GM19238 (cell line): ENCODE measurements around the gene THTPA.
"Not testable (repeated sequence)": the region's sequence is repeated elsewhere in the genome, so short reads cannot be mapped to it uniquely, and the experiment has no call there.

Experiments
- DNase-seq: peaks from one replicate; pipeline ENCODE4 v3.0.0; 2011; ENCODE audit warnings: low spot score; ENCODE audit not compliant: insufficient read length

Gene THTPA

DNA sequence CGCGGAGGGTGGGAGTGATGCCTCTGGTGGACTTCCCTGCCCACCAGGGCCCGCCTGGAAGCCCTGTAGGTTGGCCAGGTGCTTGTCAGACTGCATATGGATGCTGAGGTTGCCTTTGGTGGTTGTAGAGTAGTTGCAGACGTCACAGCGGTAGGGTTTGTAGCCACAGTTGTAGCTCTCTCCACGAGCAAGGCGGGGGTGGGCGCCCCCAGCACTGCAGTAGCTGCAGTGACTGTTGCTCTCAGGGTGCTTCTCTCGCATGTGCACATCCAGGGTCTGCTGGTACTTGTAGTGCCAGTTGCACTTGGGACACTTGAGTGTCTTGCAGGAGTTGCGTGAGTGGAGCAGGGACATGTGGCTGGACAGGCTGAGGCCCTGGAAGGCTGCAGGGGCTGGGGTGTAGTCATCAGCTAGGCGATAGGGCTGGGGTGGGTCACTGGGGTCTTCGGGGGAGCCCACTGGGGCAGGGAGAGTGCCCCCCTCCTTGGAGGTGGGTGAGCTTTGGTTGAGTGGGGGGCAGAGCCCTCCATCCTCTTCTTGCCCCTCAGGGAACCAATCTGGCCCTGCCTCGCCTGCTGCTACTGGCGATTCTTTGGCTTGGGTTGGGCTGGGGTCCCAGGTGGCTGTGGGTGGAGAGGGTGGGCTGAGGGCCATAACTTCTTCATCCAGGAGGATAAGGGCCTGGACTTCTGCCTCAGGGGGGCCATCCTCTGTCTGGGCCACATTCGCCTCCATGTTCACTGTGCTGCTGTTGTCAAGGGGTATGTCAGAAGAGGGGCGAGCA is 22.2 kb upstream of the THTPA start:
- no peak for DNase-seq

DNA sequence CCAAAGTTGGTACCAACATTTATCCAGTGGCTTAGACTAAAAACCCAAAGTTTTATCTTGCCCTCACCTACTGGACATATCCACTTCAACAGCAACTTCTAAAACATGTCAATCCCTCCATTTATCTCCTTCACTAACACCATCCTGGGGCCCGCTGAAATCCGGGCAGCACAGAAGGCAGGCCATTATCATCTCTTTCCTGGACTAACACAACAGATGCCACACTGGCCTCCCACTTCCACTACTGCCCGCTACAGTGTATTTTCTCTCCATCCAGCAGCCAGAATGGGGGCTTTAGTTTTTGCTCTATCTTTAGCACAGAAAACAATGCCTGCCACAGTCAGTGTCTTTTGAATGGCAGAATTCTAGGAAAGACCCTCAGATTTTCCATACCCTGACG is 20.1 kb upstream of the THTPA start:
- no peak for DNase-seq

DNA sequence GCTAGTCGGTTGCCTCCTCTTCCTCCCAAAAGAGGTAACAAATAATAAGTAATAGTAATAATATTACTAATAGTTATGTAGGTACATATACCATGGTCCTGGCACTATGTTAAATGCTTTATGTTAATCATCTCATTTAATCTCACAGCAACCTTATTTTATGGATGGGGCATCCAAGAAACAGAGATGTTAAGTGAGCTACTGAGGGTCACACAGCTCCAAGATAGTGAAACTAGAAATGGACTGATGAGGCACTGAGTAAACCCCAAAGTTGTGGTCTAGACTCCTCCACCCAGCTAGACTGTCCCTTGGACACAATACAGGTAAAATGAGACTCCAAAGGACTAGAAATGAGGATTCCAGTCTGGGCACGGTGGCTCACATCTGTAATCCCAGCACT is 19.6 kb upstream of the THTPA start:
- DNase-seq: no peak

DNA sequence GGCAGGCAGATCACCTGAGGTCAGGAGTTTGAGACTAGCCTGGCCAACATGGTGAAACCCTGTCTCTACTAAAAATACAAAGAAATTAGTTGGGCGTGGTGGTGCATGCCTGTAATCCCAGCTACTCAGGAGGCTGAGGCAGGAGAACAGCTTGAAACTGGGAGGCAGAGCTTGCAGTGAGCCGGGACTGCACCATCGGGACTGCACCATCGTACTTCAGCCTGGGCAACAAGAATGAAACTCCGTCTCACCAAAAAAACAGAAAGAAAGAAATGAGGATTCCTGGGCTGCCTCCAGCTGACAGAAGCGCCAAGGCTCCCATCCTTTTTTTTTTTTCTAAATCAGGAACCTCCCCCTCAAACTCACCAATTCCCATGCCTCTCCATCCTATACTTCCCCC is 19.2 kb upstream of the THTPA start:
- DNase-seq: not testable (repeated sequence)

DNA sequence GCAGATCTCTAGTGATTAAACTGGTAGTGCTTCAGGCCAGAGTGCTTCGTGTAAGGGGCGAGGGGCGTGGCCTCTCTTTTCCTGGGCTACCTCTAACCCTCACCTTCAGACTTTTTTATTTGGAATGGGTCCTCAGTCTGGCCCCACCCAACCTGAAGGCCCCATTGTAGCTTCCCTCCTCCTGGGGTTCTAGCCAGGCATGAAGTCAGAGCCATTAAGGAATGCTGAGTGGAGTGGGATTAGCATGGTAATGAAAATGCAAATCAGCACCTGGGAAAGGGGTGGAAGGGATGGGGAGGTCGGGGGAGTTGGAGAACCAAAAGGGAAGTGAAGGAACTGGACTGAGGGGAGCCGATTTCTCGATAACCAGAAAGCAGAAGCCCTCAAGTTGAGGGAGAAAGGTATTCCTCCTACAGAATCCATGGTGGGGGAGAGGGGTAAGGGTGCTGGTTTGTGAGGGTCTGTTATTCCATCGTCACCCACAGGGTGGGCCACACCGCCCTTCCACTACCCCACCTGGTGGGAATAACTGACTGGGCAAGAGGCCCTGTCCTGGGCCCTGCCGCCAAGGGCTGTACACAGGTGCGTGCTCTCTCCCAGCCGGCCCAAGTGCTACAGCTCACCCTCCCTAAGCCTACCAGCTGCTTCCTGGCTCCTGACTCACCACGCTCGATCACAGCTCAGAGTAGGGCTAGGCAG is 18.6 kb upstream of the THTPA start:
- DNase-seq: no peak

DNA sequence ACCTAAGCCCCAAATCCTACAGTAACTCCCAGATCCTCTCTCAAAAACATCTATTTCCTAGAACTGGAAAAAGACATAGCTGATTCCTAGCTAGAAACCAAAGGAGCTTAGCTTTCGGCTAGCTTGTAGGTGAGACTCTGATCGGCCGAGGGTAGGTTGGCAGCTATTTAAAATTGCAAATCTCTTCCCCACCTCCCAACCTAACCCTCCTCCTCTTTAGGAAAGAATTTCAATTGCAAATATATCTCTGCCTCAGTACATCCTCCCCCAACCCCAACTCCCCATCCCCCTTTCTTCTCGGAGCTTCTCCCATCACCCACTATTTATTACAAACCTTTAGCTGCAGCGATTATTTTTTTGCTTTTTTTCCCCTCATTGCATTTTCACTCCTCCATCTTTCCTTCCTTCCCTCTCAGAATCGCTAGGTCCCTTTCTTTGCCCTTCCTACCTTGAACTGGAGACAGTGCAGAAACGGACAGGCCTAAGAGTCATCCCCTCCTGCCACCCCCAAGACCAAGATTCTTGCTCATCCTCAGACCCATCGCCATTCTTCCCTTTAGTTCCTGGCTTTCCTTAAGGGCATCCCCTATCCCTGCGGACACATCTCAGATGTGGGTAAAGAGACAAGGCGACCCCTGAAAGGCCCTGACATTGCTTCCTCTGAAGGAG is 17.9 kb upstream of the THTPA start:
- no peak for DNase-seq

DNA sequence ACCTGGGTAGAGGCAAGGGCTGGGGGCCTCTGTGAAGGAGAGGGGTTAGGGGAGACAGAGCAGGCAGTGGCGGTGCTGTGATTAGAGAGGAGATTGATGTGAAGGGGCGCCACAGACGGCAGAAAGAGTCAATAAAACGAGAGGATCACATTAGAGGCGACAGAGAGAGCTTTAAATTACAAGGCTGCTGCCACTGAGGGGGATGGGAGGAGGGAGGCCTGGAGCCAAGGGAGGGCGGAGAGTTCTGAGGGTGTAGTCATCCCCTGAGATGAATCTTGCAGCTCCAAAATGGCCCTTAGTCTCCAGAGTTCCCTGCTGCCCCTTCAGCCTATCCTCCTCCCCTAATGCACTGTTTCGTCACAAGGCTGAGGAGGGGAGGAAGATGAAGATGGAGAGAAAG is 17.3 kb upstream of the THTPA start:
- no peak for DNase-seq

DNA sequence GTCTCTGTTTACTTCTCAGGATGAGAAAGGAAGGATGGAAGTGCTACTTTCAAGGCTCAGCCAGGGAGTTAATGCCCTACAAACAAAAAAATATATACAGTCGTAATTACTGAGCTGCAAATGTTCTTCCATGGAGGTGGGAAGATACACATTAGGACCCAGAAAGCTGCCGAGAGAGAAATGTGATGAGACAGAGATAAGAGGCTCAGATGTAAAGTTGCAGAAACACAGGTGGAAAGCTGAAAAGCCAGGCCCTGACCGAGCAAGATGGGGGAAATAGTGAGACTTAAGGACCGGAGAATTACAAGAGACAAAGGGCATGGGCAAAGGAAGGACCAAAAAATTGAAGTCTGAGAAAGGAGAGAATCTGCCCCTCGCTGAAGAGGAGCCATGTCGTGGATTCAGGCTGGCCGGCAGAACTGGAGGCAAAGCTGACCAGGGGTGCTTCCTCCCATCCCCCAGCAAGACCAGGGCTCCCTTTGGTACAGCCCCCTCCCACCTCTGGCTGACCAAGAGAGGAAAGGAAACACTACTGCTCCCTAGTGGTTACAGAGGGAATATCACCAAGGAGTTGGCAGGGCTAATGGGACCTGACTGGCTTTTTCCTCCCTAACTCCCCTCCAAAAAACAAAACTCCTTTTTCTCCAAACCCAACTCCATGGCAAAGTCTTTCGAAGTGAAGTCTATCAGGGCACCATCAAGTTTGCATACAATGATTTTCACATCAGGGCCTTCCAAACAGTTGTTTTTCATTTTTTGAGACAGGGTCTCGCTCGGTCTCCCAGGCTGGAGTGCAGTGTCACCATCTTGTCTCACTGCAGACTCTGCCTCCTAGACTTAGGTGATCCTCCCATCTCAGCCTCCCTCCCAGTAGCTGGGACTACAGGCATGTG is 16.6 kb upstream of the THTPA start:
- DNase-seq: peak; percentile 65

DNA sequence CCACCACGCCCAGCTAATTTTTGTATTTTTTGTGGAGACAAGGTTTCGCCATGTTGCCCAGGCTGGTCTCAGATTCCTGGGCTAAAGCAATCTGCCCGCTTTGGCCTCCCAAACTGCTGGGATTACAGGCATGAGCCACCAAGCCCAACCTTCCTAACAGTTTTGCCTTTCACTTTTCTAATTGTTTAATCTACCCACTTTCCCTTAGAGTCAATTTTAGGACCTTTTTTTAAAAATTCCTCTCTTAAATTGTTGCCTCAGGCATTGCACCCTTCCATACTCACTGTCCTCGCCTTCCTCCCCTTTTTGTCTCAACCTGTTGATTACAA is 16.0 kb upstream of the THTPA start:
- no peak for DNase-seq

DNA sequence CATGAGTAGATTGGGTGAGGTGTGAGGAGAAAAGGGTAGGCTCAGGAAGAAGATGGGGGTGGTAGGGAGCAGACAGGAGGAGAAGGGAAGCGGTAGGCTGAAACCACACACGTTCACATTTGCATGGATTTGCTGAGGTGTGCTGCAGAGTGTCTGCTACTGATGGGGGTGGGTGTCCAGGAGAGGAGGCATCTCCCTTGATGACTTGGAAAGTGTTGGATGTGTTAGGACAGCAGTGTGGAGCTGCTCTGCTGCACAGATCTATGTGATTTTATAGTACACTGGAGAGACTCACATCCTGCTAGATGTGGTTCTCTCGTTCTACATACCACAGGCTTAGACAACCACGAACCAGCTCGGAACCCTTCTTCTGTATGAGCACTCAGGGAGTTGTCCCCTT is 13.8 kb upstream of the THTPA start:
- DNase-seq: no peak

DNA sequence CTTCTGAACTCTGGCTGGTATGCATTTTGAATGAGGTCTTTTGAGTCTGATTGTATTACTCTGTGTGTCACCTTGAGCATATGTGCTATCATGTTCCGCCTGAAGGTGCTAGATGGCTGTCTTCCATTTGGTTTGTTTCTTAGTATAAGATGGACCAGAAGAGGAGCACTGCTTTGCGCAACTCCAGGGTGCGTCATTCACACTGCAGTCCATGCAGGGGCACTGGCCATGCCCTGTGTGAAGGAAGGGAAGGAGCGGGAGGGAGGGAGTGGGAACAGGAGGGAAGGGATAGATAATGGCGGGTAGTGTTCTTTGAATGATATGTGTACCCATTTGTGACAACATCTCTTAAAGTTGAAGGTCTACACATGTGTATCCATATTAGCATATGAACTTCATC is 12.7 kb upstream of the THTPA start:
- DNase-seq: no peak

DNA sequence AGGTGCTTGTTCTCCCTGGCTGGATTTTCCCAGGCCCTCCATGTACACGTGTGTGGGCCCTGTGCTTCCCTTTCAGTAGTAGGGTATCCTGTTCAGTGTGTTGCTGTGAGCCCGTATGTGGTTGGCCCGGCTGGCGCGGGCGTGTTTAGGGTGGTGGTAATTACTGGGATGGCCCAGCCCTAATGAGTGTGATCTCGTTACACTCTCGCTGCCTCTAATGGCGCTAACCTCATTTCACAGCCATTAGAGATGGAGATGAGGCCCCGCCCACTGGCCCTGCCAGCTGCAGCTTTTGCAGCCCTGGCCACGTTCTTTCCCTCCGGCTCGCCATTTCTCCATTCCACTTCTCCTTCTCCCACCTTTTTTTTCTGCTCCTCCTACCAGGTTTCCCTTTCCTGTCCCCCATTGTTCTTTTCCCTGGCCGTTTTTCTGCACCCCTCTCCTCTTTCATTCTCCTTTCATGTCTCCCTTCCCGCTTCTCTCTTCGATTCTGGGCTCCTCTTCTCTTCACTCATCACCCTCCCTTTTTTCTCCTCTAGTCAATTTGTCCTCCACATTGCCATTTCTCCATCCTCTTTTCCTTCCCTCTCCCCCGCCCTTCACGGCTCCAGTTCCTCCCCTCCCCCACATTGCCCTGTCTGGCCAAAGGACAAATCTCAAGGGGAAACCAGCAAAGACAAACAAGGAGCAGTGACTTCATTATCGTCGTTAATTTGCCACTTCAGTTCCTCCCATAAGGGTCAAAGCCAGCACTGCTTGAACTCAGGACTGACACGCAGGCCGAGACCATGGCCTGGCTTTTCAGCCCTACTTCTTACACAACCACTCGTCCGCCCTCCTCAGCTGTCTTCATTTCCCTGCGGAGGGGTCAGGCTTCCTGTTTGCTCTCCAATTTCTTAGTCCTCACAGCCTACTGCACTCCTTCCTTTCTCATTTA is 11.3 kb upstream of the THTPA start:
- DNase-seq: no peak

DNA sequence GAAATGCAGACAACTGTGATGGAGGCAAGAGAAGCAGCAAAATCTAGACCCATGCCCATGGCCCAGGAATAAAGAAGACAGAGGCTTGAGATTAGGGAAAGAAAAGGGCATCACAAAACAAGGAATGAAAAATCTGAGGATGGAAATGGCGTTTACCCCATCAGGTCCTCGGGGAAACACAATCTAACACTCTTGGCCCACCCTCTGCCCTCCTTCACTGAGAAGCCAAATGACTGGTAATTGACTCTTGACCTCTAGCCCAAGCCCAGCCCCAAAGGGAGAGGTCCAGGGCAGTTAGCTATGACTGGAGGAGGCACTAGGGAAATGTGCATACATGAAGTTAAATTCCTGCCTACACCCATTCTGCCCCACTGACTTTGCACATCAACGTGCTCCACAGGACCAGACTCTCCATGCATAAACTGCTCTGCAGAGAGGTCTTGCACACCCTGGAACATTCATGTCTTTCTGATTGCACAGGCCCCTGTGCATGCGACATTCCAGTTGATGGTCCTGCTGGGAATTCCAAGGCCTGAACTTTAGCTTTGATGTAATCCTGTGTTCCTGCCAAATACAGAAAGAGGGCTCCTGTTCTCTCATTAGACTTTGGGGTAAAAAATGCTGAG is 10.2 kb upstream of the THTPA start:
- no peak for DNase-seq

DNA sequence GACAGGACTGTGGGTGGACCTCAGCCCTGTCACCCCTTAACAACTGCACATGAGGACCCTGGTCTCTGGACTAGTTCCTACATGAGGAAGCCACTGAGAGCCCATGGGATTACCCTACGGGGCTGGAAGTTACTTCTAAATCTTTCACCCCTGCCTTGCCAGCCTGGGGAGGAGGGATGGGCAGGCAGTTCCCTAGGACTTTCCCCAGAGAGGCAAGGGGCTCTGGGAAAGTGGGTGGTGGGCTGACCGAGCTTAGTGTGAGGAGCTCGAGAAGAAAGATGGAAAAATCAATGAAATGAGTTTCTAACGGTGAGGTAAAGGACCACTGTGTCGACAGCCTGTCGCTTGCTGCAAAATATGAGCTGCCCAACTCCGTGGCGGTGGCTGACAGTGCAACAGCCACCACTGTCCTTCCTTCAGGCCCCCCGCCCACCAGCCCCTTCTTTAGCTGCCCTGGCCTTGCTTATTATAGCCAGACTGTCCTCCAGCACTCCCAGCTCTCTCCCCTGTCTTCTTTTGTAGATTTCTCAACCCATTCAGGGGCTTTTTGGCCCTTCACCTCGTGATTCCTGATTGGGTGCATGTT is 9.5 kb upstream of the THTPA start:
- no peak for DNase-seq

DNA sequence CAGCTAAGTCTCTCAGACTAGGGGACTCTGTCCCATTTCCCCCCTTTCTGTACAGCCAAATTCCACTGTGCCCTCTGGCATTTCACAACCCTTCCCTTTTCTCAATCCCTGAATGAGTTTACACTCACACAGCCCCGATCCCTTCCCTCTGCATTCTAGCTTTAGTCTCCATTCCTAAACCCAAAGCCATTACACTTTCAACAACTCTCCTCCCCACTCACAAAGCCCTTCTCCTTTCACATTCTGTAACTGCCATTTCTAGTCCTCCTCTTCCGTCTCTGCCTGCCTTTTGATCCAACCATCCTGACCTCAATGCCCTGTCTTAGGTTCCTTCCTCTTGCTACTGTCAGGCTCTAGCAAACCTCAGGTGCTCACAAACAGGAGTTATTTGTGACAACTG is 8.1 kb upstream of the THTPA start:
- no peak for DNase-seq

DNA sequence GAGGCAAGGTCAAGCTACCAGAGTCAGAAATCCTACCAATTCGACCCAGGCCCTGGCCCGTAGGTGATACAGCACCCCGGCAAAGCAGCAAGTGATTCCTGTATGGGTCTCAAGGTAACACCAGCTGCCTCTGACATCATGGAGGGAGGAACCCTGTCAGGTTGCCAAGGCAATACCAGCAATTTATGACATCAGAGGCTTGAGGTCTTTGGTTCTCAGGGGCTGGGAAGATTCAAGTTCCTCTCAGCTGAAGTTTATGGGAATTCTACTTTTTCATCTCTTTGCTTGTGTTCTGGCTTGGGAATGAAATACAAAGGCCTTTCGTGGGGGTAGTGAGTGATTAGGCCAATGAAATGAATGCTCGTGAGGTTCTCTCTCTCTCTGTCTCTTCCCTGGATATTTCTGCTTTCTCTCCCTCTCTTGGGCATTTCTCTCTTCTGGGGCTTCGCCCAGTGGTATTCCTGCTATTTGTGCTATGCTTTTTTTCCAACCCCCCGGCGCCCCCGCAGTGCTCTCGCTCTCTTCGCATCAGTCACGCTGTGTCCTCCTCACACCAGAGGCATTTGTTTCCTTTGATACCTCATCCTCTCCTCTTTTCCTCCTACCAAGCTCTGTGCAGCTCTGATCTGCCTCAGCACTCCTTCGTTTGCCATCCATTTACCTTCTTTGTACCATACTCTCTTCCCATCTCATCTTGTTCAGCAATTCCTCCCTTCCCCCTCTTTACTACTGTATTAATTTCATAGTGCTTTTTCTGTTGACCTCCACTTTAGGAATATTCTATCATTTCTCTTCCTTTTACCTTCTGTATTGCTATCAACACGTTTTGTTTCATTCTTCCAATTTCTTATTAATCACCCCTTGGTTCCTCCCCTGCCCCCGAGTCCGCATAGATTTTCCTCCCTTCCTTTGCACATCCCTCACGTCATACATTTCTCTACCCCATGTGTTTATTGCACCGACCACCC is 7.4 kb upstream of the THTPA start:
- DNase-seq: no peak

DNA sequence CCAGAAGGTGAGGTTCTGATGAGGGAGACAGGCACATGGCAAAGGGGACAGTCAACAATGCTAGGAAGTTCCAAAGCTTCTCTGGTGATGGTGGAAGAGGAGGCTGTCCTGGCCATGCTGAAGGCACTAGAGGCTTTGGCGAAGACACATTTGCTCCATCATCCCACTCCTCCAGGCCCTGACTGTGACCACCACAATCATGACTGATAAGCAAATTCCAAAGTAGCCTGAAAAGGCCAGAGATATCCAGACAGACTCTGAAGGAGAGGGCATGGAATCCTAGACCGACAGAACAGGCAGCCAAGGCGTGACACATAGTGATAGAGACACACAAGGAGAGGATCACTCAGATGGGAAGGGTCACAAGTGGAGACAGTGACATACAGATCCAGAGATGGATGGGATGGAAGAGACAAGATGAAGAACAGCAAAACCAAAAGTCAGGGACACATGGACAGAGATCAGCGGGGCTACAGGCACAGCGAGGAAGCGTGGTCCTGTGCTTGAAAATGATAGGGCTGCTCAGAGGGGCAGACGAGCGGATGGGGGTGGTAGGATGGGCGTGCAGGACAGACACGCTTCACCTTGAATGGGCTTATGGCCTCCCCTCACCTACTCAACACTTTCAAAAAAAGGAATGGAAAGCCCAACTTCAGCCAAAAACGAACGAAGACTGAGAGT is 5.8 kb upstream of the THTPA start:
- DNase-seq: no peak

DNA sequence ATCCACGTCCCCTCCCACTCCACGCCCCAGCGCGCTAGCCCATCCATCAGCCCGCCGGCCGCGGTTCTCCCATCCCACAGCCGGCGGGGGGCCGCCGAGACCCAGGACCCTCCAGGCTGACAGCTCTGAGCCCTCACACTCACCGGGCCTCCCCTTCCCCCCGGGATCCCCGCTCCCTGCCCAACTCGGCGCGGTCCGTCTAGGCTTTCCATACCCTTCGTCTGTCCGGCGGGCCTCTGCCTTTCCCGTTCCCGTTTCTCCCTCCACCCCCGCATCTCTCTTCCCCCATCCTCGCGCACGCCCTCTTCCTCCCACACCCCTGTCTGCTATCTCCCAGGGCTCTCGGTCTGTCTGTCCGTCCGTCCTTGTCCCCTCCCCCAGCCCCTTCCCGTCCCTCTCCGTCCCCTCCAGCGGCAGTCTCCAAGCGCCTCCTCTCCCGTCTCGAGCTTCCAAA is 5.2 kb upstream of the THTPA start:
- no peak for DNase-seq
